LHCN-M2 (cell line): ENCODE data around the gene MECP2. TPM values are rescaled to one million over a fixed set of nuclear protein-coding genes. Genes with fewer than 3 reads are reported as not detected.
A peak's percentile ranks its signal among the peaks of the same experiment; 100 is the strongest.

Experiments
- DNase-seq: peaks from one replicate; pipeline ENCODE4 v3.0.0-alpha.2; 2012; ENCODE audit warnings: low read depth
- total RNA-seq: library from RNA; depleted of rRNA; stranded (reverse); fragments of >200 nt; gene quantifications from 2 replicates; pipeline ENCODE4 v1.2.3, GENCODE V29; 2014

Gene MECP2
- total RNA-seq, 1 experiment from 2014 or later, result 23.8 TPM

DNA sequence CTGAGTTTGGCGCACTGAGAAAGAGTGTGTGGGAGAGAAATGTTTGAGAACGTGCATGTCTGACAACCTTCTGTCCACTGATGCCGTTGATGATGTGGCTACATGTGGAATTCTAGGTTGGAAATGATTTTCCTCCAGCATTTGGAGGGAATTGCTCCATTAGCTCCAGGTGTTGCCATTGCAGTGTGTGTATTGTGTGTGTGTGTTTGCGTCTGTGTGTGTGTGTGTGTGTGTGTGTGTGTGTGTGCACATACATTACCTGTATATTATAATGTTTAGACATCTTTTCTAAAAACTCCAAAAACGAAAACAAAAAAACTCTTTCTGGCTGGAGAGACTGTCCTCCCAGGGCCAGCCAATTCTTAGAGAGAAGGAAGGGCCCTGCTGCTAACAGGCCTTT lies 18.2 kb upstream of the MECP2 start:
- DNase-seq, result no peak

DNA sequence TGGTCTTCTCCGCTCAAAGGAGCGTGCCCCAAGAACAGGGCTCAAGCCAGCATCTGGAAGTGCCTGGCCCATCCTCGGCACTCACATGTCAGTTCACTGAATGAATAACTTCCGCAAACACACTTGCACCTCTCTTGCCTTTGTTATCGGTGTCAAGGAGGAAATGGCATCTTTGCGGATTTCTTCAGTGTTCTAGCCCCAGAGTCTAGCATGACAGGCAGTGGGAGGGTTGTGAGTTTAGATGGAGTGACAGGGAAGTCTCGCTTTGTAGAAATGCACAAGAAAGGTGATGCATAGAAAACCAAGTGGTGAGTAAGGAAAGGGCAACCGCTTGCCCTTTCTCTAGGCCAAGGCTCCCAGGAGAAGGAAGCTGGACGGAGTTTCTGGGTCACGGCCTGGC lies 17.6 kb upstream of the MECP2 start:
- no peak for DNase-seq

DNA sequence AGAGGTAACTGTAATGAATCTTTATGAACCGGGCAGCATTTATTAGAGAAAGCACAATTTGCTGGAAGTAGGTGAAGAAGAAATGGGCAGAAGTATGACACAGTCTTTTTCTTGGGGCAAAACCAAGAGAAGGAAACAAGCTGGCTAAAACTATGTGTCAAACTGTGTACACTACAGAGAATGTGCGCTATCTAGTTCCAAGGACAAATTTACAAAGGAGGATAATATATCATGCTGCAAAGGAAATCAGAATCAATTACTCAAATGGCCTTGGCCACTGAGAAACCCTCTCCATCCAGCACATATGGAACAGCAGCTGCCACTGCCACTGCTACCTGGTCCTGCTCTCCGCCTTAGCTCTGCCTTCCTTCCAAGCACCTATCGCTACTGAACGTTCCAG lies 17.1 kb upstream of the MECP2 start:
- DNase-seq, result no peak

DNA sequence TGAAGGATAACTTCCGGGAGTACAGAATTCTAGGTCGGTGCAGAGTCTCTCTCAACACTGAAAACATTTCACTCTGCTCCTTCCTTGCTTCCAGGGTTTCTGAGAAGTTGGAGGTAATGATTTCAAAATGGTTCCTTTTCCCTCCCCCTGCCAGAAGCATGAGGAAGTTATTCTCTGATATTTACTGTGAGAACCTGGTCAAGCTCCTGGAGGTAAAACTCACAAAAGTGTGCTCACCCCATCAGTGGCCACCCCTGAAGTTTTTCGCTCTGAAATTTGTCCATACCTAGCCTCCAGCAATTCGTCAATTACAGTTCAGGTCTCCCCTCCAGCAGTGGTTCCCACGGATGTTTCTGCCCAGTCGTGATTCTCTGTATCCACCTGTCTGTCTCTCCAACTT lies 16.2 kb upstream of the MECP2 start:
- DNase-seq, result no peak

DNA sequence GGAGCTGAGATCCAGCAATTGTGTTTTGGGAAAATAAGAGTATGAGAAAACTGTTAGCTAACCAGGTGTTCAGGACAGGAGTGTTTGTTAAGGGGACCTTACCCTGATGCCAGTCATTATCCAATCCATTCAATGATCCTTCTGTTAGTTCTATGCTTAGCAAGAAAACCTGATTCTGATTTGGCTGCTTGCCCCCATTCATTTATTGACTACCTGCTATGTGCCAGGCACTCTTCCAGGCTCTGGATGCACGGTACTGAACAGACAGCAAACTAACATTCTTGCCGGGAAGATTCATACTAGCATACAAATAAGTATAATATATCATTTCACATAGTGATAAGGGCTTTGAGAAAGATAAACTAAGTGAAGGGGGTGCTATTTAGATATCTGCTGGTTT lies 1.0 kb upstream of the MECP2 start:
- no peak for DNase-seq

DNA sequence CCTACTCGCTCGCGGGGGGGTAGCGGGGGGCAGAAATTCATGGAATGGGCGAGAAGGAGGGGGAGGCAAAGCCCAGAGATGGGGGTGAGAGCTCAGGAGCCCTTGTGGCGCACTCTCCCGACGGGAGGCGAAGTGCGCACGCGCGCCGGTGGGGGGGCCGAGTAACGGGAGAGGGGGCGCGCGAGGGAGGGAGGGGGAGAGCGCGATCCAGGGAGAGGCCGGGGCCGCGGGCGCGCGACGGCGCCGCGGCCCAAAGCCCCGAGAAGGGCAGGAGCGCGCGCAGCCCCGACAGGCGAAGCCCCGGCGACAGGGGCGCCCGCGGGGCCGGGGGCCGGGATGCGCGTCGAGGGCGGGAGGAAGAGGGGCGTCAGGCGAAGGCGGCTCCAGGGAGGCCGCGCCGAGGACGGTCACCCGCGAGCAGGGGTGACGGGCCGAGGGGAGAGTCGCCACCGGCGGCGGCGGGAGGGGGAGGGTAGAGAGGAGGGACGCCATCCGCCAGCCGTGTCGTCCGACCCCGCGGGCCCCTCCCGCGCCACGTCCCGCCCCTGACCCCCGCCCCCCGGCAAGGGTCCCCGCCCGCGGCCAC lies 421 bp downstream of the MECP2 start:
- peak; percentile 65 for DNase-seq

GRCh38 chrX:154096140-154097002 lies 1.1 kb downstream of the MECP2 start:
- peak; percentile 47 for DNase-seq

- no peak for DNase-seq
Measured at GRCh38 chrX:154094833-154095232, 2.7 kb downstream of the MECP2 start.

DNA sequence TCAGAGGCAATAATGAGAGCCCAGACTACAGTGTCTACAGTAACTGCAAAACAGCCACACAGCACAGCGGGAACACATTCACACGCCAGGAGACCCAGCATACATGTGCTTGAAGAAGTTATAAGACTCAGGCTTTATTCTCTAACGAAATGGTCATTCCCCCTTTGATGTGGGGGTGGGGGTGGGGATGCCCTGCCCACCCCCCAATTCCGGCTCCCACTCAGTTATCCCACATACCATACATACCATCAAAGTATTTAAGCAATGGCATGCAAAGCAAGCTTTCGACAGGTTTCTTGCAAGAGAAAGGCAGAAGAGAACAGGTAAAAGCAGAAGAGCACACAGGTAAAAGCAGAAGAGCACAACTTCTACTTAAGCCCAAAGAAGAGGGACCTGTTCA lies 3.6 kb downstream of the MECP2 start:
- no peak for DNase-seq

- no peak for DNase-seq
Measured at GRCh38 chrX:154092371-154092770, 5.1 kb downstream of the MECP2 start.

GRCh38 chrX:154091678-154092077 lies 5.8 kb downstream of the MECP2 start:
- DNase-seq, result no peak

GRCh38 chrX:154090731-154091130 lies 6.8 kb downstream of the MECP2 start:
- DNase-seq, result no peak

- DNase-seq, result no peak
Measured at GRCh38 chrX:154084449-154085300, 12.8 kb downstream of the MECP2 start.

- DNase-seq, result no peak
Measured at GRCh38 chrX:154083126-154083517, 14.4 kb downstream of the MECP2 start.

DNA sequence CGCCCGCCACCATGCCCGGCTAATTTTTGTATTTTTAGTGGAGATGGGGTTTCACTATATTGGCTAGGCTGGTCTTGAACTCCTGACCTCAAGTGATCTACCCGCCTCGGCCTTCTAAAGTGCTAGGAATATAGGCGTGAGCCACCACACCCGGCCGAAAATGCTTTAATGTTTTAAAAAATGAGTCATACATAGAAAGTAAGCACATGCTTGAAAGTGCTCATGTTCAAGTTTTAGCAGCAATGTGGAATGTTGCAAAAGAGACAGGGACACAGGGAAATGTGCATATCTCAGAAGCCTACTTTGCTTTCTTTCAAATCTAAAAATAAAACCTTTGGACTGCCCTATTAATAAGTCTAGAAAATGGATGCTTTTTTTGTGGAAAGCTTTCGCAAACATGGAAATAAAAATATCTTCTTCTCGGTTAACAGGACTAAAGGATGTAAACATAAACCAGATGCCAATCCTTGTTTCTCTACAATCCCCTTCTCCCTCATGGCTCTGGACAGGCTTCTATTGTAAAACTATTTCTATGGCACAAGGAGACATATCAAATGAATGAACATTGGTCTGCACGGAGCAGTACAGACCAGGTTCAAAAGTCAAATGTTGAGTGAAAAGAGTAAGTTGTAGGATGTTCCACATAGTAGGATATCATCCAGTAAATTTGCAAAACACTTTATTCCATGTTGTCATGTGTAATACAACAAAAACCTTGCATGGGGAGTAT lies 15.0 kb downstream of the MECP2 start:
- DNase-seq, result peak; percentile 70

- DNase-seq, result no peak
Measured at GRCh38 chrX:154077101-154077500, 20.4 kb downstream of the MECP2 start.

- peak; percentile 70 for DNase-seq
Measured at GRCh38 chrX:154074199-154074598, 23.3 kb downstream of the MECP2 start.

GRCh38 chrX:154072192-154072591 lies 25.3 kb downstream of the MECP2 start:
- DNase-seq, result no peak

DNA sequence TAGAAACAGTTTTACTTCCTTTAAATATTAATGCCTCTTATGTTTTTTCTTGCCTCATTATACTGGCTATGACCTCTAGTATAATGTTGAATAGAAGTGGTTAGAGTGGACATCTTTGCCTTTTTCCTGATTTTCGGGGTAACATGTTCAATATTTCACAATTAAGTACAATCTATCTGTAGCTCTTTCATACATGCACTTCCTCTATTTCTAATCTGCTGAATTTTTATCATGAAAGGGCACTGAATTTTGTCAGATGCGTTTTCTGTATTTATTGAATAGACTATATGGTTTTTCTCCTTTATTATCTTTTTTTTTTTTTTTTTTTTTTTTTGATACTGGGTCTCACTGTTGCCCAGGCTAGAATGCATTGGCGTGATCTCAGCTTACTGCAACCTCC lies 29.0 kb downstream of the MECP2 start:
- no peak for DNase-seq

DNA sequence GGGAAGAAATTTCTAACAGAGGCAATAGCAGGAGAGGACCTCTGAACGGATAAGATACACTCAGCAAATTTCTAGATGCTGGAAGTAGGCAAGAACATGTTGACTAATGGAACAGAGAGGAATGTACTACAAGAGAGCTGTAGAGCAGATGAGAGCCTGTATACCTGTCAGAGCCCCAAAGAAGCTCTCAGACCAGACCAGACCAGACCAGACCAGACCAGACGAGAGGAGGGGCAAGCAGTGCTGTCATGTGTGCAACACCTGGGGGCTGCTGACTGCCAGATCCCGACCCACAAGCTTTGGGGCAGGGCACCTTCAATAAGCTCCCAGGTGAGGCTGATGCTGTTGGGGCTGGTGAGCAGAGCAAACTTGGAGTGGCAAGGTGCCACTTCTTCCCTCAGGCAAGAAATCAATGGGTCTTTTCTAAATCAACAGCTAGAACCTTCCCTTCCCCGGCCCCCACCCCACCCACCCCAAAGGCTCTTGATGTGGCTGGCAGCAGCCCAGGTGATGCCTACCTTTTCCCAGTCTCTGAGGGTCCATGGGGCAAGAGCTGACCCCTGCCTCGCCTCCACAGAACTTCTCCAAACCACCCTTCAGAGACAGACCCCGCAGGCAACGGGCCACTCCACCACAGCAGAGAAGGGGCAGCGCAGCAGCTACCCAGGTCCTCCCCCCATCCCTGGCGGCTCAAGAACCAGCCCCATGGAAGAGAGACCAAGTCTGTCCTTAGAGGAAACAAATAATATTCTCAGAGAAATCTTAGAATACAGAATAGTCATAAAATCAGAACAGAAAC lies 32.7 kb downstream of the MECP2 start:
- no peak for DNase-seq

DNA sequence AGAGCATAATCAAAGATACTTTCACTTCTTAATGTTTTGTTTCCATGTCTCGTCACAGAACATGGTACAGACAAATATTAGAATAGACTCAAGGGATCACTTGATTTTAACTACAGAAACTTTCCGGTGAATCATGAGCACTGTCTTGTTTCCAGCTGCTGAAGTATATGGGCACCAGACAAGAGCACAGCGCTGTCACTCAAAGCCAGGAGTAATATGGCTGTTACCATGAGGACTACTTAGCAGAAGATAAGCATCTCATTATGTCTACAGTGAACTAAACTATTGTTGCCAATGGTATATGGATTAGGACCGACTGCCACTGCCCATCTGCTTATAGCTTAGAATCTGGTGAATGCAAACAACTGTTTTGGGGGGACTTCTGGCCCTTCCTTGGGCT lies 34.3 kb downstream of the MECP2 start:
- DNase-seq, result no peak
